HG03442 (cell line): ENCODE measurements around the gene IL26.

ENCODE experiments used
- ATAC-seq: cut with Tn5 transposase; IDR thresholded peaks from one replicate; pipeline ENCODE4 v1.9.1; 2021; ENCODE audit warnings: mild to moderate bottlenecking, moderate library complexity; ENCODE audit not compliant: unreplicated experiment

Gene IL26

DNA sequence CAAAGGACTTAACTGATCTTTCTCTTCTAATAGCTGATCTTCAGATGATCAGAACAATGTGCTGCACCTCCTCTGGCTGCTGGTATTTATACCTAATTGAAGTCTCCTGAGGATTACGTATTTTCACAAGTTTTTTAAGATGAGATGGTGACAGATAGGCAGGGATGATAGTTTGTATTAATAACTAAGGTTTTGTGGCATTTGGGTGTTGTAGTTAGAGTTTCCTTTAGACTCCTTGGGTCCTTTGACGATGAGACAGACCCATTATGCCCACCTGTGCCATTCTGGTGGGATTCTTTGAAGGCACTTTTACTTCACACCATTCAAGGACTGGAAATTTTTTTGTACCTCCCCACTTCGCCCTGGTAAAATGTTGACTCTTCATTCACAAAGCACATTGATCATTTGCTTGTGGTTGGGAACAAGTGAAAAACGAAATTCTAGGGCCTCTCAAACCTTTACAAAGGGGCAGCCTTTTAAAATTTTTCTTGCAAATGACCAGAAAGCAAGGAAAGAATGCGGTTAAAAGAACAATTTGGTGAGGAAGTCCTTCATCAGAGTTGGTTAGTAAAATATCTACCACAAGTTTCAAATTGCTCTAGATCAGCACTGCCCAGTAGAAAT is 65.8 kb downstream of the IL26 start, which contains the start of gene IFNG:
TSS of gene IFNG (minus strand) at position 60 of the 624 bp plus-strand sequence. CDS start 125 bp downstream, outside the sequence.
- peak; percentile 44 for ATAC-seq

DNA sequence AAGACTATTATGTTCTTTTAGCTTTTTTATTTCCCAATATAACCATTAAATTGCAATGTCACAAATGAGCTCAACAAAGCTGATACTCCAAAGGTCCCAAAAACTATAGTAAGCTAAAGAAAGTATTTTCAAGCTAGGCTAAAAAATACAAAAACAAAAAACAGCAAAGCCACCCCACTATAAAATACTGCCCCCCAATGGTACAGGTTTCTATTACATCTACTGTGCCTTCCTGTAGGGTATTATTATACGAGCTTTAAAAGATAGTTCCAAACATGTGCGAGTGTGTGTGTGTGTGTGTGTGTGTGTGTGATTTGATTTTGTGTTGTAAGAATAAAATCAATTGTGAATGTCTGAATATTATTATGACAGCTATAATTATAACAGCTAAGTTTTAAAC is 67.2 kb downstream of the IL26 start:
- ATAC-seq: no peak

DNA sequence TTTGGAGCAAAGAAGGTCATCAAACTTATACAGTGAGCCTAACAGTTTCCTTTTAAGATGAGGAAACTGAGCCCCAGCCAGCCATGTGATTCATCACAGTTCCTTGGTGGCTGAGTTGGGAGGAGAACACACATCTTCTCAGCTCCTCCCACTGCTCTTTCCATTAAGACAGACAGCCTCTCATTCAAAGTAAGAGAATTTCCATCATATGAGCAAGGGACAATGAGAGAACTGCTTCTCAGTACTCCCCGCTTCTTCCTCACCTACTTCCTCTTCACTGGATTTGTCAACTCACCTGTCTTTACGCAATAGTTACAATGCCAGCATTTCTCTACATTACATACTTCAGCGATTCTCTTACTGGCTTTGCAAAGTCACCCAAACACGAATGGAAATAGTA is 68.2 kb downstream of the IL26 start:
- ATAC-seq: no peak

DNA sequence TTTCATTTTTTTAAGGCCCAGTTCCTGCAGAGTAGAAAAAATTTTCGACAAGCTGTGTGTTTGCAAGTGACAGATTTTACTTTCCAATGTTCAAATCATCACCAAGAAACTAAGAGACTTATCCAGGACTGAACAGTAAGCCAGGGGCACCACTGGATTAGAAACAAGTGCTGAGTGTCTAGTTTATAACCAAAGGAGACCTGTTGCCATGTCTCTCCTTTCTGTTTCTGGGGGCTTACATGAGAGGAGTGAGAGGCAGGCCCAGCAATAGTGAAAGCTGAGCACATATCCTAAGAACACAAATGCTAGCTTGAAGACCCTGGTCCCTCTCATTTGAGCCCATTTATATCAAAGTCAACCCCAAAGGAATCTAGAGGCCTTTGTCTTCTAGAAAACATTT is 69.0 kb downstream of the IL26 start:
- no peak for ATAC-seq

DNA sequence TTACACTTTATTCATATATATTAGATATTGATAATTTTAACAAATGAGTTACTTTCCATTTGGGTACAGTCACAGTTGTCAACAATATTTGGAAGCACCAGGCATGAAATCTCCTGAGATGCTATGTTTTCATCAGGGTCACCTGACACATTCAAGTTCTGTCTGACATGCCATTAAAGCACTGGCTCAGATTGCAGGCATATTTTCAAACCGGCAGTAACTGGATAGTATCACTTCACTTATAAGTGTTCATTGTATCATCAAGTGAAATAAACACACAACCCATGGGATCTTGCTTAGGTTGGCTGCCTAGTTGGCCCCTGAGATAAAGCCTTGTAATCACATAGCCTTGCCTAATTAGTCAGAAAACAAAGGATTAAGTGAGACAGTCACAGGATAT is 70.8 kb downstream of the IL26 start:
- no peak for ATAC-seq
